HG03571 (cell line): ENCODE data around the gene CYFIP1.

ENCODE experiments used
- ATAC-seq: cut with Tn5 transposase; IDR thresholded peaks from one replicate; pipeline ENCODE4 v1.9.1; 2021; ENCODE audit not compliant: unreplicated experiment

CYFIP1 gene

DNA sequence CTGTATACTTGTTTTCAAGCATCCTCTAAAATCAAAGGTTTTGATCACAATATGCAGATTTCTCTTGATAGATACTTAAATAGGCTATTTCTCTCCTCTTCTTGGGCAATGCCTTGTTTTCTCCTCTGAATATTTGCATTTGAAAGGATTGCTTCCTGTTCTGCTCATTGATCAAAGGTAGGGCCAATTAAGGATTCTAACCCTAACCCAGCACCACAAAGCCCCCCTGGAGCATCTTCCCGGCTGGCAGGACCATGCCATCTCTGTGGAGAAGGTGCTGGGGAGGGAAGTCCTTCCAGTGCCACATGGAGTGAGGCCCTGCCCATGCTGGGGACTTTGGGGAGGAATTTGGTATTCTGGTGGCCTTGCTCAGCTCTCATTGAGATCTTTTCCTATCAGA, 153.0 kb downstream of the CYFIP1 start:
- no peak for ATAC-seq

DNA sequence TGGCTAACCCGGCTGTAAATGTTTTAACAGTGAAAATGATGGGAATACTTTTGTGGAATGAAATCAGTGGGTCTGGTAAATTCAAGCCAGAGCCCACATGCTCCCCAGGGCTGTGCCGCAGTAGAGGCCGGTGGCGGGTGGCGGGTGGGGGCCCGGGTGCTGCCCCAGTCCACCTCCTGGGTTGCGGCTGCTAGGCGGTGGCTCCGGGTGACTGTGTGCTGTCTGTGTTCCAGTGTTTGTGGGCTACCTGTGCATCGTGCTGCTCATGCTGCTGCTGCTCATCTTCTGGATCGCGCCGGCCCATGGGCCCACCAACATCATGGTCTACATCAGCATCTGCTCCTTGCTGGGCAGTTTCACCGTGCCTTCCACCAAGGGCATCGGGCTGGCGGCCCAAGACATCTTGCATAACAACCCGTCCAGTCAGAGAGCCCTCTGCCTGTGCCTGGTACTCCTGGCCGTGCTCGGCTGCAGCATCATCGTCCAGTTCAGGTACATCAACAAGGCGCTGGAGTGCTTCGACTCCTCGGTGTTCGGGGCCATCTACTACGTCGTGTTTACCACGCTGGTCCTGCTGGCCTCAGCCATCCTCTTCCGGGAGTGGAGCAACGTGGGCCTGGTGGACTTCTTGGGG, 156.6 kb downstream of the CYFIP1 start:
- no peak for ATAC-seq

DNA sequence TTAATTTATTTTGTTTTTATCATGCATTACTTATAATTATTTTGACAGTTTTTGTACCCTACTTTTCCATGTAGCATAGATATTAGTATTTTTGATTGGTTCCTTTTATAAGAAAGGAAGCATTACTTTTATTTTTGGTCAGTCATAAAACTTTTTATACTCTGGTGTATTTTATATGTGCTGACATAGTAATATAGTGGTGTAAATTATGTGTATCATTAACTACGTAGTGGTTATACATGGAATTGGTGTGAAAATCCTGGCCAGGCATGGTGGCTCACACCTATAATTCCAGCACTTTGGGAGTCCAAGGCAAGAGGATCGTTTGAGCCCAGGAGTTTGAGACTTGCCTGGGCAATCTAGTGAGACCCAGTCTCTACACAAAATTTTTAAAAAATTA, 160.5 kb downstream of the CYFIP1 start:
- no peak for ATAC-seq
